GM23338 (cell line): ENCODE measurements around the gene TULP3. TPM values are rescaled to one million over a fixed set of nuclear protein-coding genes. Genes with fewer than 3 reads are reported as not detected.

Source experiments
- ATAC-seq: fragments of 200-7000 bp; cut with Tn5 transposase; 3 replicates; pipeline ENCODE4 v1.9.1; 2020
- DNase-seq: peaks from one replicate; pipeline ENCODE4 v3.0.0-alpha.2; 2015; ENCODE audit warnings: low spot score
- H2AFZ ChIP-seq: fragments of 200-600 bp; sonication (generic); 2 replicates; pipeline ENCODE4 v1.8.0; 2016; ENCODE audit warnings: antibody characterized with exemption, mild to moderate bottlenecking, moderate library complexity
- H3F3A ChIP-seq: fragments of 200-600 bp; sonication (generic); replicated peaks from 2 replicates; pipeline ENCODE4 v1.8.0; 2017; ENCODE audit warnings: antibody characterized with exemption, mixed run types, low read depth
- H3K27ac ChIP-seq: fragments of 200-600 bp; sonication (generic); 2 replicates; pipeline ENCODE4 v1.6.1; 2016; ENCODE audit warnings: low read depth
- H3K27me3 ChIP-seq: fragments of 200-600 bp; sonication (generic); 2 replicates; pipeline ENCODE4 v1.8.0; 2016; ENCODE audit warnings: mild to moderate bottlenecking, mixed run types, moderate library complexity; ENCODE audit not compliant: insufficient read depth
- H3K36me3 ChIP-seq: fragments of 200-600 bp; sonication (generic); 2 replicates; pipeline ENCODE4 v1.8.0; 2016; ENCODE audit warnings: mild to moderate bottlenecking; ENCODE audit not compliant: insufficient read depth
- H3K4me1 ChIP-seq: fragments of 200-600 bp; sonication (generic); 2 replicates; pipeline ENCODE4 v1.8.0; 2016; ENCODE audit warnings: mild to moderate bottlenecking, moderate library complexity; ENCODE audit not compliant: insufficient read depth
- H3K4me2 ChIP-seq: fragments of 200-600 bp; sonication (generic); 2 replicates; pipeline ENCODE4 v1.7.1; 2017; ENCODE audit warnings: mixed run types
- H3K4me3 ChIP-seq: fragments of 200-600 bp; sonication (generic); 2 replicates; pipeline ENCODE4 v1.6.1; 2016; ENCODE audit warnings: mixed run types
- H3K79me2 ChIP-seq: fragments of 200-600 bp; sonication (generic); replicated peaks from 2 replicates; pipeline ENCODE4 v1.8.0; 2017; ENCODE audit warnings: mild to moderate bottlenecking; ENCODE audit not compliant: insufficient read depth
- H3K9me2 ChIP-seq: fragments of 200-600 bp; sonication (generic); 2 replicates; pipeline ENCODE4 v1.8.0; 2017; ENCODE audit not compliant: insufficient read depth
- H4K20me1 ChIP-seq: fragments of 200-600 bp; sonication (generic); replicated peaks from 2 replicates; pipeline ENCODE4 v1.8.0; 2017; ENCODE audit warnings: mild to moderate bottlenecking; ENCODE audit not compliant: insufficient read depth
- H3K27ac Mint-ChIP-seq: 2 replicates; pipeline ENCODE4 v1.8.0; 2020; ENCODE audit warnings: inconsistent platforms, mild to moderate bottlenecking, moderate library complexity, mixed read lengths
- H3K27me3 Mint-ChIP-seq: 3 replicates; pipeline ENCODE4 v1.8.0; 2022; ENCODE audit warnings: low read depth, mild to moderate bottlenecking, moderate library complexity, mixed read lengths, inconsistent platforms; ENCODE audit not compliant: insufficient read depth, poor library complexity
- H3K36me3 Mint-ChIP-seq: 3 replicates; pipeline ENCODE4 v1.8.0; 2021; ENCODE audit warnings: low read depth, mild to moderate bottlenecking, inconsistent platforms, moderate library complexity, mixed read lengths
- H3K4me1 Mint-ChIP-seq: 3 replicates; pipeline ENCODE4 v1.8.0; 2020; ENCODE audit warnings: mild to moderate bottlenecking, inconsistent platforms, mixed read lengths
- H3K4me3 Mint-ChIP-seq: 3 replicates; pipeline ENCODE4 v1.8.0; 2021; ENCODE audit warnings: moderate library complexity, mild to moderate bottlenecking, inconsistent platforms, mixed read lengths
- H3K9me3 Mint-ChIP-seq: 3 replicates; pipeline ENCODE4 v1.8.0; 2020; ENCODE audit warnings: moderate library complexity, mild to moderate bottlenecking, inconsistent platforms, mixed read lengths
- CREB1 ChIP-seq: fragments of 250-450 bp; sonication (Bioruptor Pico); IDR thresholded peaks from 2 replicates; pipeline ENCODE4 v1.5.0; 2020; ENCODE audit warnings: low read depth, mild to moderate bottlenecking, moderate library complexity
- CTCF ChIP-seq, 2 experiments: fragments of 200-600 bp in 1 of 2; sonication (generic) in 1 of 2; conservative IDR thresholded peaks; 2 replicates each; pipeline versions ENCODE4 v1.5.1 to v1.6.1; 2016 to 2017; ENCODE audit warnings: antibody characterized with exemption in 2 of 2, low read depth in 2 of 2, mild to moderate bottlenecking in 2 of 2, moderate library complexity in 1 of 2
- ETS1 ChIP-seq: IDR thresholded peaks from 2 replicates; pipeline ENCODE4 v1.6.1; 2016; ENCODE audit warnings: antibody characterized with exemption
- EZH2 ChIP-seq: fragments of 200-600 bp; sonication (generic); IDR thresholded peaks from one replicate; pipeline ENCODE4 v1.8.0; 2017; ENCODE audit warnings: antibody characterized with exemption, mild to moderate bottlenecking, low read depth; ENCODE audit not compliant: unreplicated experiment
- EZH2phosphoT487 ChIP-seq: fragments of 200-600 bp; sonication (generic); IDR thresholded peaks from one replicate; pipeline ENCODE4 v1.8.1; 2018; ENCODE audit warnings: antibody characterized with exemption; ENCODE audit not compliant: unreplicated experiment
- JUNB ChIP-seq: IDR thresholded peaks from one replicate; pipeline ENCODE4 v1.6.1; 2016; ENCODE audit warnings: antibody characterized with exemption; ENCODE audit not compliant: unreplicated experiment
- NANOG ChIP-seq: IDR thresholded peaks from 2 replicates; pipeline ENCODE4 v1.6.1; 2016; ENCODE audit warnings: antibody characterized with exemption, borderline replicate concordance
- POLR2AphosphoS5 ChIP-seq: IDR thresholded peaks from 2 replicates; pipeline ENCODE4 v1.6.1; 2016; ENCODE audit warnings: antibody characterized with exemption, low read depth
- REST ChIP-seq: IDR thresholded peaks from one replicate; pipeline ENCODE4 v1.6.1; 2018; ENCODE audit warnings: antibody characterized with exemption; ENCODE audit not compliant: unreplicated experiment
- STAT1 ChIP-seq: IDR thresholded peaks from one replicate; pipeline ENCODE4 v1.6.1; 2016; ENCODE audit warnings: antibody characterized with exemption; ENCODE audit not compliant: unreplicated experiment
- ZNF114 ChIP-seq: fragments of 250-450 bp; sonication (Bioruptor Pico); IDR thresholded peaks from 2 replicates; pipeline ENCODE4 v1.5.0; 2020; ENCODE audit warnings: mild to moderate bottlenecking, moderate library complexity
- ZNF331 ChIP-seq: fragments of 250-450 bp; sonication (Bioruptor Pico); IDR thresholded peaks from 2 replicates; pipeline ENCODE4 v1.5.0; 2020; ENCODE audit warnings: low read depth, mild to moderate bottlenecking, moderate library complexity
- ZNF462 ChIP-seq: fragments of 250-450 bp; sonication (Bioruptor Pico); IDR thresholded peaks from 2 replicates; pipeline ENCODE4 v1.5.0; 2020; ENCODE audit warnings: mild to moderate bottlenecking, moderate library complexity
- polyA plus RNA-seq: library from polyadenylated mRNA; unstranded; fragments of >200 nt; fragmentation: Nextera tagmentation; extraction: Ambion mirVana; gene quantifications from 2 replicates; pipeline ENCODE4 v1.2.1, GENCODE V29; 2016
- total RNA-seq: library from RNA; depleted of rRNA; stranded (reverse); fragments of >200 nt; shearing (Covaris generic); gene quantifications from 2 replicates; pipeline ENCODE4 v1.2.3, GENCODE V29; 2014

The TULP3 gene
- total and polyA plus RNA-seq, 2 experiments from 2014 or later = 15.1 to 18.8 TPM

DNA sequence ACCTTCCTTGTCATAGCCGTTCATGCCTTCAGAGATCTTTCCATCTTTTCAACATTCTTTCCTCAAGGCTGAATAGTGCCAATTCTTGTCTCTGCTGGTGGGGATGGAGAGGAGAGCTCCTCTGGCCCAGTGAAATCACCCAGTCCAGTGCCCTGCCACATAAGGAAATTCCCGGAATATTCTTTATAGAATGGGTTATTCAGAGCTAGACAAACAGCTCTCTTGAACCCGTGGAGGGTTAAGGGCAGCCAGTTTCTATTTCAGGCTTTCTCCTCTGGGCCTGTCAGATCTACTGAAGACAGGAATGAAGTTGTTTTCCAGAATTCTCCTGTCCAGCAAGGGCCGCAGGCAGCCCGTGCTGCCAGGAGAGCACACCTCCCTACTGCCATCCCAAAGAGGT lies 47.7 kb upstream of the TULP3 start:
- H3K36me3 ChIP-seq = no peaks in the 10 kb centered on the region
- peaks cover 5% of the 10 kb centered on the region for H3K27me3 Mint-ChIP-seq
- peaks cover 7% of the 10 kb centered on the region; the same call in 1 of the 2 replicates for H3K4me1 ChIP-seq
- H3K4me3 Mint-ChIP-seq = no peak overlapping the region
- H3K36me3 Mint-ChIP-seq = peaks cover 6% of the 10 kb centered on the region
- H3K27me3 ChIP-seq = no peaks in the 10 kb centered on the region
- H3K27ac ChIP-seq = no peak overlapping the region
- no peak overlapping the region for H3K27ac Mint-ChIP-seq
- ATAC-seq (no peak), DNase-seq (no peak)
- no peaks in the 10 kb centered on the region for H3K79me2 ChIP-seq
- no peak overlapping the region for H3K4me2 ChIP-seq
- no peaks in the 10 kb centered on the region; the same call in 1 of the 2 replicates for H4K20me1 ChIP-seq
- no peaks in the 10 kb centered on the region; the same call in 2 of the 3 replicates for H3K9me3 Mint-ChIP-seq
- peaks cover 18% of the 10 kb centered on the region for H3K4me1 Mint-ChIP-seq
- no peaks in the 10 kb centered on the region for H3F3A ChIP-seq
- no peak overlapping the region for H2AFZ ChIP-seq
- H3K4me3 ChIP-seq = no peak overlapping the region
- H3K9me2 ChIP-seq = no peaks in the 10 kb centered on the region
- TF ChIP-seq EZH2 = no peak
- TF ChIP-seq ZNF331 (CRISPR knock-in tag) = no peak
- TF ChIP-seq ZNF462 (CRISPR knock-in tag) = no peak
- no peak for TF ChIP-seq CREB1 (CRISPR knock-in tag)
- no peak for TF ChIP-seq ZNF114 (CRISPR knock-in tag)
- TF ChIP-seq EZH2phosphoT487 = no peak
- TF ChIP-seq REST = no peak
- TF ChIP-seq JUNB = no peak
- TF ChIP-seq NANOG = no peak
- no peak for TF ChIP-seq CTCF (conservative IDR thresholded peaks at IDR 0.05; ENCODE audit: low read depth in 2 of 2)
- no peak for TF ChIP-seq POLR2AphosphoS5
- no peak for TF ChIP-seq STAT1
- no peak for TF ChIP-seq ETS1
